Peyer's patch (tissue), 4 donors: Measurements from ENCODE around the gene BPIFA2. TPM values are rescaled to one million over a fixed set of nuclear protein-coding genes. Genes with fewer than 3 reads are reported as not detected.

Experiments
- DNase-seq, 3 donors: peaks; one replicate each; pipeline ENCODE4 v3.0.0-alpha.2; 2017 to 2019
- H3K27ac ChIP-seq, 4 donors: fragments of 200-600 bp; sonication (generic); one replicate each; pipeline ENCODE4 v1.5.1; 2016 to 2019
- H3K27me3 ChIP-seq, 2 donors: fragments of 200-600 bp; sonication (generic); one replicate each; pipeline ENCODE4 v1.5.1; 2019
- H3K36me3 ChIP-seq, 3 donors: fragments of 200-600 bp; sonication (generic); one replicate each; pipeline ENCODE4 v1.5.1; 2016 to 2019
- H3K4me1 ChIP-seq, 4 donors: fragments of 200-600 bp; sonication (generic); one replicate each; pipeline ENCODE4 v1.5.1; 2016 to 2019
- H3K4me3 ChIP-seq, 4 donors: fragments of 200-600 bp; sonication (generic); 1 replicate in 3 of 4; 2 replicates in 1 of 4; pipeline ENCODE4 v1.5.1; 2016 to 2019; ENCODE audit warnings: mild to moderate bottlenecking in 1 of 4
- H3K9me3 ChIP-seq, 4 donors: fragments of 200-600 bp; sonication (generic); one replicate each; pipeline ENCODE4 v1.5.1; 2016 to 2019; ENCODE audit warnings: mild to moderate bottlenecking in 1 of 4
- CTCF ChIP-seq, 6 experiments: fragments of 450-650 bp in 4 of 6; fragments of 200-600 bp in 2 of 6; sonication (generic) in 1 of 6; IDR thresholded peaks; one replicate each; pipeline ENCODE4 v1.5.1; 2017 to 2019; ENCODE audit warnings: antibody characterized with exemption in 6 of 6, mild to moderate bottlenecking in 3 of 6, moderate library complexity in 1 of 6
- POLR2A ChIP-seq, 2 donors: fragments of 450-650 bp; IDR thresholded peaks; one replicate each; pipeline ENCODE4 v1.5.1; 2017; ENCODE audit warnings: antibody characterized with exemption in 2 of 2, mild to moderate bottlenecking in 2 of 2, moderate library complexity in 2 of 2
- total RNA-seq, 4 donors: library from RNA; depleted of rRNA; stranded (reverse); fragments of >200 nt; gene quantifications; one replicate each; pipeline ENCODE4 v1.1.0, GENCODE V29; 2016

Gene BPIFA2
- total RNA-seq, 4 donors from 2014 or later: not detected

- Histone ChIP-seq H3K36me3 (no peaks in the 10 kb centered on the region), H3K9me3 (no peaks in the 10 kb centered on the region), H3K4me3 (no peak overlapping the region), H3K27me3 (no peaks in the 10 kb centered on the region), H3K27ac (no peak overlapping the region), H3K4me1 (no peaks in the 10 kb centered on the region)
- DNase-seq: no peak
- TF ChIP-seq CTCF (IDR thresholded peaks at IDR 0.05): no peak
- no peak for TF ChIP-seq POLR2A (IDR thresholded peaks at IDR 0.05)
Observed at GRCh38 chr20:33224399-33224798, 56.4 kb downstream of the BPIFA2 start.

GRCh38 chr20:33229843-33230242, 61.9 kb downstream of the BPIFA2 start:
- no peak overlapping the region for H3K4me3 ChIP-seq
- DNase-seq: no peak
- H3K27me3 ChIP-seq: no peaks in the 10 kb centered on the region
- no peaks in the 10 kb centered on the region for H3K9me3 ChIP-seq
- TF ChIP-seq POLR2A (IDR thresholded peaks at IDR 0.05) (no peak), CTCF (IDR thresholded peaks at IDR 0.05) (no peak)
- H3K4me1 ChIP-seq: no peaks in the 10 kb centered on the region
- no peak overlapping the region for H3K27ac ChIP-seq
- no peaks in the 10 kb centered on the region for H3K36me3 ChIP-seq

Other genes starting within 250 kb of the BPIFA2 start
- gene SUN5, start 163.7 kb upstream of the BPIFA2 start, total RNA-seq: not detected
- not detected for gene BPIFB2, start 160.5 kb upstream of the BPIFA2 start, total RNA-seq
- gene BPIFB6, start 136.5 kb upstream of the BPIFA2 start, total RNA-seq: not detected
- gene BPIFB3, start 114.3 kb upstream of the BPIFA2 start, total RNA-seq: not detected
- gene BPIFB4, start 88.5 kb upstream of the BPIFA2 start, total RNA-seq: not detected
- gene BPIFA3, start 49.2 kb downstream of the BPIFA2 start, total RNA-seq: not detected
- gene BPIFA1, start 67.8 kb downstream of the BPIFA2 start, total RNA-seq: not detected
- not detected for gene BPIFB1, start 115.1 kb downstream of the BPIFA2 start, total RNA-seq
- gene CDK5RAP1, start 233.4 kb downstream of the BPIFA2 start, total RNA-seq: 10 to 100 TPM; 23.5 to 47.0 (median 30.9) TPM